ENCODE data around the gene SUSD3.

SUSD3 gene

DNA sequence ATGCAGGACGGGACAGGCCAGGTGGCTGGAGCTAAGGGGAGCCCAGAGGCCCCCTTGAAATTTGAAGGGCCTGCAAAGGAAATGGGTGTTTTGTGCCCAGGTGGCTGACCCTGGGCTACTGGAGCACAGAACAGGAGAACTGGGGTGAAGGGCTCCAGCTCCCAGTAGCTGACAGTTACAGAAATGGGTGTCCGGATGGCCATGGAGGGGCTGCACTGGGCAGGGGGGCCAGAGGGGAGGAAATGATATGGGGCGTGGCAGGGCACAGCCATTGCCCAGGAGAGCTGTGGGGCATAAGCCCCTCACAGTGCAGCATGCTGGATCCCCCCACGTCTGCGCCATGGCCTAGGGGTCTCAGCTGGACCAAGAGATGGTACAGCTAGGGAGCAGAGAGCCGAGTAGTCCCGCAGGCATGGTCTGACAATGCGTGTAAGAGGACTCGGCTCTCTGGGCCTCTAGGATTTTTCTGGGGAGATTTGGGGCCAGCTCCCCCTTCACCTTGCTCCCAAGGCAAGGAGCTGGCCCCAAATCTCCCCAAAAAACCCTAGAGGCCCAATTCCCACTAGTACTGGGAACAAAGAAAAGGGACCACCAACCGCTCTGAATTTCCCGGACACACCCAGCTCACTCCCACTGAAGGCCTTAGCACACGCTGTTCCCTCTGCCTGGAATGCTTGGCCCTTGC is 29.6 kb downstream of the SUSD3 start:
- no peak overlapping the region for H3K4me3 ChIP-seq (ENCODE audit: low read depth, low read length)
- no peak for DNase-seq (ENCODE audit: low read depth)
- TF ChIP-seq, protein P1, sequence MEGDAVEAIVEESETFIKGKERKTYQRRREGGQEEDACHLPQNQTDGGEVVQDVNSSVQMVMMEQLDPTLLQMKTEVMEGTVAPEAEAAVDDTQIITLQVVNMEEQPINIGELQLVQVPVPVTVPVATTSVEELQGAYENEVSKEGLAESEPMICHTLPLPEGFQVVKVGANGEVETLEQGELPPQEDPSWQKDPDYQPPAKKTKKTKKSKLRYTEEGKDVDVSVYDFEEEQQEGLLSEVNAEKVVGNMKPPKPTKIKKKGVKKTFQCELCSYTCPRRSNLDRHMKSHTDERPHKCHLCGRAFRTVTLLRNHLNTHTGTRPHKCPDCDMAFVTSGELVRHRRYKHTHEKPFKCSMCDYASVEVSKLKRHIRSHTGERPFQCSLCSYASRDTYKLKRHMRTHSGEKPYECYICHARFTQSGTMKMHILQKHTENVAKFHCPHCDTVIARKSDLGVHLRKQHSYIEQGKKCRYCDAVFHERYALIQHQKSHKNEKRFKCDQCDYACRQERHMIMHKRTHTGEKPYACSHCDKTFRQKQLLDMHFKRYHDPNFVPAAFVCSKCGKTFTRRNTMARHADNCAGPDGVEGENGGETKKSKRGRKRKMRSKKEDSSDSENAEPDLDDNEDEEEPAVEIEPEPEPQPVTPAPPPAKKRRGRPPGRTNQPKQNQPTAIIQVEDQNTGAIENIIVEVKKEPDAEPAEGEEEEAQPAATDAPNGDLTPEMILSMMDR (IDR thresholded peaks at IDR 0.05; ENCODE audit: low read depth, low read length, missing control alignments), result no peak

DNA sequence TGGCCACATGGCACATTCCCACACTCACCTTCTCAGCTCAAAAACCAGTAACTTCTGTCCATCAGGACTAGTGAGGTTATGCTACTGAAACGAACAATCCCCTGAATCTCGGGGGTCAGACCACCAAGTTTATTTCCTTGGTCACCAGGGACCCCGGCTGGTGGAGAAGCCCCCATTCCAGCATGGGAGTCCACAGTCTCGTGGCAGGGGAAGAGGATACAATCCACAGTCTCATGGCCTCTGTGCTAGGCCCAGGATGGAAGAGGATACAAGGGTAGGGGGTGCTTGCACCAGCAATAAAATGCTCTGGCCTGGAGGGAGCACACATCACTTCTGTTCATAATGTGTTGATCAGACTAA is 30.1 kb downstream of the SUSD3 start:
- TF ChIP-seq, protein P1 (IDR thresholded peaks at IDR 0.05; ENCODE audit: low read depth, low read length, missing control alignments), result no peak
- no peak overlapping the region for H3K4me3 ChIP-seq (ENCODE audit: low read depth, low read length)
- no peak for DNase-seq (ENCODE audit: low read depth)

DNA sequence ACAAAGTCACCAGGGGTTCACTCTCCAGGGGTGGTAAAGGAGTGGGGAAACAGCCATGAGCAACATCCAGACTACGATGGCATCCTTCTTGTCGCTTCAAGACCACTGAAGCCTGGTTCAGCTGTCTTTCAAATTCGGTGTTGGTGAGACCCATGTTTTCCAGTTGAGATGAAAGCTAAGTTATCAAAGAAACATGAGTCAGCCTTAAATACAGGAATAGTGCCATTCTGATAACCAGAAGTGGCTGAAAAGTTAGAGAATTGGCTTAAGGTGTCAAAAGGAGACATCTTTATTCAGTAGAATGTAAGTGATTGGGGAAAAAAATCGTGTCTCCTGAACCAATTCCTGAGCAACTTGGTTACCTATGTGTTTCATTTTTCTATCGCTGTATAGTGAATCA is 30.5 kb downstream of the SUSD3 start:
- TF ChIP-seq, protein P1 (IDR thresholded peaks at IDR 0.05; ENCODE audit: low read depth, low read length, missing control alignments), result no peak
- no peak overlapping the region for H3K4me3 ChIP-seq (ENCODE audit: low read depth, low read length)
- no peak for DNase-seq (ENCODE audit: low read depth)

DNA sequence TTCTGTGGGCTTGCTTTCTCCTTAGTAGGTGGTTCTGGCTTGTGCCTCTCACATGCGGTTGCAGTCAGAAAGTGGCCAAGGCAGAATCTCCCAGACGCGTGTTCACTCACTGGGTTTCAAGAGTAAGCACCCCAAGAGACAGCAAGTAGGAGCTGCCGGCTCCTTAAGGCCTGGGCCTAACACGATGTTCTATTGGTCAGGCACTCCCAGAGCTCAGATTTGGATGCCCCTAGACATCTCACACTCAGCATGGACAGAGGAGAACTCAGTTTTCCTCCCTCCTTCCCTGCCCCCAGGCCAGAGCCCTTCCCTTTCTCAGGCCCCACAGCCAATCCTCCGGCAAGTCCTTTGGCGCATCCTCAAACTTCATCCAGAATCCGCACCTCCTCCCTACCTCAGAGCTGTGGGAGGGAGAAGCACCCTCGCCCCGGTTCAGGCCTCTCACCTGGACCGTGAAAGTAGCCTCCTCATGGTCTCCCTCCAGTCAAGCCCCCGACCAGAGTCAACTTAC is 31.0 kb downstream of the SUSD3 start:
- no peak for DNase-seq (ENCODE audit: low read depth)
- H3K4me3 ChIP-seq (ENCODE audit: low read depth, low read length), result no peak overlapping the region
- TF ChIP-seq, protein P1 (IDR thresholded peaks at IDR 0.05; ENCODE audit: low read depth, low read length, missing control alignments), result no peak

DNA sequence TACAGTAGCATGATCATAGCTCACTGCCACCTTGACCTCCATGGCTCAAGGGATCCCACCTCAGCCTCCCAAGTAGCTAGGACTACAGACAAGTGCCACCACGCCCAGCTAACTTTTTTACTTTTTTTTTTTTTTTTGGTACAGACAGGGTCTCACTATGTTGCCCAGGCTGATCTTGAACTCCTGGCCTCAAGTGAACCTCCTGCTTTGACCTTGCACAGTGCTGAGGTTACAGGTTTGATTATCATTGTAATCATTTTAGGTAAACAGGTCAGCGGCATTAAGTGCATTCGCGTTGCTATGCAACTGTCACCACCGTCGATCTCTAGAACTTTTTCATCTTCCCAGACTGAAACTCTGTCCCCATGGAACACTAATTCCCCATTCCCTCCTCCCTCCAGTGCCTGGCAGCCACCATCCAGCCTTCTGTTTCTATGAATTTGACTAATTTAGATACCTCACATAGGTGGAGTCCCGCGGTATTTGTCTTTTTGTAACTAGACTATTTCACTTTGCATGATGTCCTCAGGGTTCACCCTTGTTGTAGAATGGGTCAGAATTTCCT is 31.7 kb downstream of the SUSD3 start:
- DNase-seq (ENCODE audit: low read depth), result no peak
- no peak overlapping the region for H3K4me3 ChIP-seq (ENCODE audit: low read depth, low read length)
- TF ChIP-seq, protein P1 (IDR thresholded peaks at IDR 0.05; ENCODE audit: low read depth, low read length, missing control alignments), result no peak

DNA sequence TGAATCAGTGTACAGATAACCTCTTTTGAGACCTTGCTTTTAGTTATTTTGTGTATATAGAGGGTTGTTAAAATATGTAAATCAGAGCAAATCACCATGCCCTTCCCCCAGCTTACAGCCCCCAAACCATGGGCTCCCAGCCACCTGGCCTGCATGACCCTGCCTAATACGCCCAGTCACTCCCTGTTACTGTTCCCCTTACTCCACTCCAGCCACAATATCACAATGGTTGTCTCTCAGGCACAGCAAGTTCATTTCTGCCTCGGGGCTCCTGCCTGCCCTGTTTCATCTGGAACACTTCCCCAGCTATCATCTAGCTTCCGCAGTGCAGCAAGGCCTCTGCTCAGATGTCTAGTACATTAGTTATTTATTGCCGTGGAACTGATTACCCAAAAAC is 32.6 kb downstream of the SUSD3 start:
- H3K4me3 ChIP-seq (ENCODE audit: low read depth, low read length), result no peak overlapping the region
- DNase-seq (ENCODE audit: low read depth), result no peak
- TF ChIP-seq, protein P1 (IDR thresholded peaks at IDR 0.05; ENCODE audit: low read depth, low read length, missing control alignments), result no peak
